HG03103 (cell line): ENCODE results near the gene CADPS2.

Experiments
- ATAC-seq: cut with Tn5 transposase; IDR thresholded peaks from one replicate; pipeline ENCODE4 v1.9.1; 2021; ENCODE audit warnings: low read depth; ENCODE audit not compliant: unreplicated experiment

Gene CADPS2

DNA sequence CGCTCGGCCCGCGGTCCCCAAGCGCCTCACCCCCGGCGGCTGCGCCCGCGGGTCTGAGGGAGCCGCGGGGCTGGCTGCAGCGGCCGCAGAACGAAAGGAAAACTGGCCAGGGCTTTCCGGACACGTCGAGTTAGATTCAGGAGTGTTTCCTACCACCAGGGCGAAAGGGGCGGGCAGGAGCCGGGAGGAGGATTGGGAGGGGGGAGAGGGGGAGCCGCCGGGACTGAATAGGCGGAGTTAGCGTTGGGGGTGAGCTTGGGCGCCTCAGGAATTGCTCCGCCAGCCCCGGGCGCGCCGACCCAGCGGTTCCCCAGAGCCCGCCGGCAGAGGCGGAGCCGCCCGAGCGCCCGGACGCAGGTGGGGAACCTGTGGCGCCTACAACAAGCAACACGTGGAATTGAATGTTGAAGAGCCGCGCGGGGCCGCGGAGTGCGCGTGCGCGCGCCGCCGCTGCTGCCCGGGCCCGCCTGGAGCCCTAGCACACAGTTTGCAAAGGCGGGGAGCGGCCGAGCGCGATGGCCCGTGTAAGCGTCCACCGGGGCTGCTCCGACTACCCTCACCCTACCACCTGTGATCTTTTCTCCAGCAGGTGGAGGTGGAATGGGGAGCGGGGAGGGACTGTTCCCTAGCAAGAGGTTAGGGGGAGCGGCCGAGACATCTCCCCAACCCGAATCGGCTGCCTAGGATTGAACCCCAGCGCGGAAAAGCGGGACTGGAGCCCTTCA, at the start of gene CADPS2:
Gene CADPS2, minus strand, starts transcription at position 104 of the 725 bp plus-strand sequence. CDS start 123 bp downstream, outside the sequence.
- peak; percentile 60 for ATAC-seq

DNA sequence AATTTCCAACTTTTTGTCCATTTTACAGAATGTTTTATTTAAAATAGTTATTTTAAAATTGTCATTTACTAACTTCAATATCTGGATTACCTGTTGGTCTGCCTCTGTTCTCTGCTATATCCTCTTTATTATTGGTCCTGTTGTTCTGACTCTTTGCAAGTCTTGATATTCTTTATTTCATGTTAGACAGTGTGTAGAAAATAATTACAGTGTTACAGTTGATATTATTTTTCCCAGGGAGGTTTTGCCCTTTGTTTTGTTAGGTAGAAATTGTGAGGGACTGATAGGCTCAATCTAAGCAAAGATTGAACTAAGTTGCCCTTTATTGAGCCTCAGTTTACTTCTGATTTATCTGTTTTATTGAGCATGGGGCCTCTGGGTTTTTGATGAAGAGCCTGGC, 49.4 kb upstream of the CADPS2 start:
- no peak for ATAC-seq

DNA sequence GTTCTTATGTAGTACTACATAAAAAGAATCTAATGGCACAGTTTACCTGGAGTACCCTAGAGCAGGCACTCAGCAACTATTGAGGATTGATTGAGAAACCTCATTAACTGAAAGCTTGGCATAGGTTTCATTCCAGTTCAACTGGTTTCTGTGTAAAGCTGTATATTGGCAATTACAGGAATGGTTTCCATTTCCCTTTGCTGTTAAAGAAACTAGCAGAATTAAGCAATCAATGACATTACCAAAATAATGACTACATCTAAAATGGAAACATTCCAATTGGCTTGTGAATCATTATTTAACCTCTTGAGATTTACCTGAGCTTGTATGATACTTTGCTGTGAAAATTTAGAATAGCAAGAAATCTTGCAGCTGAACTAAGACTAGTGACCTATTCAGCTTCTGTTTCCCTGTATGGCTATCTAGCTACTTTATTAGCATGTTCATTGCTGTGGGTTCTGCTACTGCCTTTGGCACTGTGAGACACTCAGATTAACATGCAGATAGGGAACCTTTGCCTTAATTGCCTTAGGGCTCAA, 33.5 kb upstream of the CADPS2 start:
- no peak for ATAC-seq

DNA sequence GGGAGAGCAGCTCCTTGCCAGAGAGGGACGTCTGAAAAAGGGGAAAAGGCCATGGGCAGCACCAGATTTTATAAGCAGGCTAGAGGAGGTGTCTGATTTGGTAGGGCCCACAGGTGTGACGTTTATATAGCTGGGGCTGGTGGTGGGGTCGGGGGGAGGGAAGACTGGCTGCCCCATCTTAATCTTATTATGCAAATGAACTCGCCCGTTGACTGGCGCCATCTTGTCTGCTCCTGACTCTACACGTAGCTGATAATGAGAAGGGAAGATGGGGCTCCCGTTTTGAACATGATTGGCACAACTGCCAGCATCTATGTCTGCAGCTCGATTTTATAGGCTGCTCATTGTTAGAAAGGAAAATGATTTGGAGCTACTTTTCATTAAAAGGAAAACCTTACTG, 28.6 kb upstream of the CADPS2 start:
- ATAC-seq = no peak

DNA sequence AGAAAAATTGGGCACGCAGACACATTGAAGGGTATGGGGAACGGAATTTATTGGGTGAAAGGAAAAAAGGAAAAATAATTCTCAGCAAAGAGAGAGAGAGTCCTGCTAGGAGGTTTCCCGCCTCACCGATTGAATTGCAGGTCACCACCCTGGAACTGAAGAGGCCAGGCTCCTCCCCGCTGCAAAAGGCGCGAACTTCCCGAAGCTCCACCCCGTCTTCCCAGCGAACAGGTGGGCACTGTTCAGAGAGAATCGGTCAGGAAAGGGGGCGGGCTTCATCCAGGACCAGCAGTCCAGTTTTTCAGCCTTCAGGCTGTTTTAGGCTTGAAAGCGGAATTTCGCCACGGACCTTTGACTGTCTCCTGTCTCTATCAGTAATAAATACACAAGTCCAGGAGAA, 27.3 kb upstream of the CADPS2 start:
- no peak for ATAC-seq

DNA sequence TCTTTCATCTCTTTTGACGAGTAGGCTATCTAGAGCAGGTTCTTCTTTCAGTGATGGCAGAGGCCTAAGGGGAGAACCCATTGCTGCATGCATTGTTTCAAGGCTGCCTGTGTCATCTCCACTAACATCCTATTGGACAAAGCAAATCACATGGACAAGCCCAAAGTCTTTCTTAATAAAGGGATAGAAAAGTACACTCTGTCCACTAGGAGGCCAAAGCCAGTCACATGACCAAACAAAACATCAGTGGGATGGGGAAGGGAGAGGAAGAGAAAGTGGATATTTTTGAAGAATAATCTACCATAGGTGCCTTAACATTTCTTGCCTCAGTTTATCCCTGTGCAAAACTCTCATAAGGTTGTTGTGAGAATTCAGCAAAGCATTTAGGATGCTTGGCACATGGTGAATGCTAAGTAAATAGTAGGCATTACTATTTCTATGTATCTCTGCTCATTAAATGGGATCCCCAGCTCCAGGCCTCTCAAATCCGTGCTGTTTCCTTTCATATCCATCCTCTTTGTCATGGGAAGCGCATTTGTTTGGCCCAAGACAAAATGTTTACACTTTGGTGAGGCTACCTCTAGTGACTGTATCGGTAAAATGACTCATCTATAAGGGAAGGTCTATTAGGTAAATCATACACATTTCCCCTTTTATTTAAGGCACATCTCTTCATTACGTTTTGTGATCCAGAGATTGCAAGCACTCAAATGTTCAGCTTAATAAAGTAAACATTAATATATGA, 16.7 kb upstream of the CADPS2 start:
- ATAC-seq = no peak

DNA sequence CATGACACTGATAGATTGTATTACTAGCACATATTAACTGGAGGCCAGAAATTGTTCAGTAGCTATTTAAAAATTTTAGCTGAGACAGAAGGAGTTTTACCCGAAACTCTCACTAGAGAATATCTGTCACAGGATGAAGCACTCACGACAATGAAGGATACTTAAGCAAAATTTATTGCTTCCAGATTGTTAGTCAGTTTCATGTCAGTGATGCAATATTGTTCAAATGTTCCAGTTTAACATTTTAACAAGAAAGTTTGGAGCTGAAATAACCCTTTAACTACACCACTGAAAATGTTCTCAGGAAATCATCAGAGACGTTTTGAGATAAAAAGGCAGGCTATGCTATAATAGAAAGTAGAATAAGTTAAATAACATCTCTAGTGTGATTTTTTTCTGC, 15.0 kb upstream of the CADPS2 start:
- no peak for ATAC-seq

DNA sequence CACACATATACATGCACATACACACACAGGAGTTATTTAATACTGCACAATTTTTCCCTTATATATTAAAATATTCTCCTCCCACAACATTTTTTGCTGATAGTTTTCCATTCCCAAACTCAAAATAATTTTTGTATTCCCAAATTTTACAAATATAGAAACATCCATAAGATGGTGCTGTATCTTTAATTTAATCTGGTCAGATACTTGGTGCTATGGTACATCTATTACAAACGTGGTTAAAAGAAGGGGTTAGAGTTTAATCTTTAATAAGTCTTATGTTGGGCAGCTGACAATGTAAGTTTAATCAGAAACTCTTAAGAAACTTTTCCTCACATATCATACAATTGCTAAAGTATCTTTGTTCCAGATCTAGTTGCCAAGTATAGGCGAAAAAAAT, 10.2 kb upstream of the CADPS2 start:
- ATAC-seq = no peak

DNA sequence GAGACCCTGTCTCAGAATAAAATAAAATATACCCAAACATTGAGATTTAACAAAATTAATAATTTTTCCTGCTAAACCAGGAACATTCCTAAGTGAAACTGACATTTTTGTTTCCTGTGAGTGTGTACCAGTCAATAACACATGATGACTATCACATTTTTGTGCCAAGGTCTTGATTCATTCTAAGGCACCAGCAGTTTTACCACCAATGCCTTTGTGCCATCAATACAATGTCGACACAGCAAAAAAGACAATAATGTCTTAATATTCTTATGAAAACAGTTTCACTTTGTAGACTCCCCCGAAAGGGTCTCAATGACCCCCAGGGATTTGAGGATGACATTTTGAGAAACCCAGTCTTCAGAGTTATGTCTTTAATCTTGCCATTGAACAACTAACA, 7.2 kb upstream of the CADPS2 start:
- ATAC-seq = no peak

DNA sequence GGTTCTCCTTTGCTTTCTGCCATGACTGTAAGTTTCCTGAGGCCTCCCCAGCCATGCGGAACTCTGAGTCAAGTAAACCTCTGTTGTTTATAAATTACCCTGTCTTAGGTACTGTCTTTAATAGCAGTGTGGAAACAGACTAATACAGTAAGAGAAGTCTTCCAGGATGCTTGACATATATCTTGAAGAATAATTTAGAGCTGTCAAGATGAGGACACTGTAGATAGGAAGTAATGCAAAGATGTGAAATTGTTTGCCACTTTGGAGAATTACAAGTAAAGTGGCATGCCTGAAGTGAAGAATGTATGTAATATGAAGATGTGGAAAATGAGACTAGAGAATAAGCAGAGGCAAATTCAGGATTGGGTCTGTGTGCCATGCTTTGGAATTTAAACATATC, 2.9 kb upstream of the CADPS2 start:
- no peak for ATAC-seq

DNA sequence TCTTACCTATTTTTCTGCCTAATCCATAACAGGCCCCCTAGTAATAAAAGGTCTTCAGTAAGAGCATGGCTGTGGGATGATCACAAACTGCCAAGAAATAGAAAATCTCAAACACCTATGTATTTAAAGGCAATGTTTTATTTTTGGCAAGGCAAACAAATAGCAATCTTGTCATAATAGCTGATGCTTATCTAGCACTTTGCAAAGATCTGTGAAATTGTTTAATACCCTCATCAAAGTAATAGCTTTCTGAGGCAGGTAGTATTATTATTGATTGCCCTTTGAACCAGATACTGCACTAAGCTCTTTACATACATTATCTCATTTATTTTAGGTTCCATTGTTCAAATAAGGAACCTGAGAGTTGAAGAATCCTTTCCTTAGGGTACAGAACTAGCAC, 1.6 kb upstream of the CADPS2 start:
- ATAC-seq = no peak

DNA sequence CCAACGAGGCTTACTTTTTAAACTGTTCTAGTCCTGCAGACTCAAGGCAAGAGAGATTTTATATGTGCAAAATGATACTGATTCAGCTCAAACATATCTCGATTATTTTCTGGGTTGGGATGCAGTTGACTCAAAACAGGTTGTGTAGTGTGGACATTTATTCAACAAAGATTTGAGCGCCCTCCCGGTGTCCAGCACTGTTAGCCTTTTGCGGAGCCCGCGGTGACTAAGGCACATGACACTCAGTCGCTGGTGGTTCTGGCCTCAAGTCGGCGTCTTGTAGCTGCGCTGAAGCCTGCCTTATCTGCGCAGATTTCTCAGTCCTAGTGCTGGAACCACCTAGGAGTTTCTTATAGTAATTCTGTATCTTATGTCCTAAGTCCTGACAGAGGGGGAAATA, 938 bp upstream of the CADPS2 start:
- ATAC-seq = no peak

DNA sequence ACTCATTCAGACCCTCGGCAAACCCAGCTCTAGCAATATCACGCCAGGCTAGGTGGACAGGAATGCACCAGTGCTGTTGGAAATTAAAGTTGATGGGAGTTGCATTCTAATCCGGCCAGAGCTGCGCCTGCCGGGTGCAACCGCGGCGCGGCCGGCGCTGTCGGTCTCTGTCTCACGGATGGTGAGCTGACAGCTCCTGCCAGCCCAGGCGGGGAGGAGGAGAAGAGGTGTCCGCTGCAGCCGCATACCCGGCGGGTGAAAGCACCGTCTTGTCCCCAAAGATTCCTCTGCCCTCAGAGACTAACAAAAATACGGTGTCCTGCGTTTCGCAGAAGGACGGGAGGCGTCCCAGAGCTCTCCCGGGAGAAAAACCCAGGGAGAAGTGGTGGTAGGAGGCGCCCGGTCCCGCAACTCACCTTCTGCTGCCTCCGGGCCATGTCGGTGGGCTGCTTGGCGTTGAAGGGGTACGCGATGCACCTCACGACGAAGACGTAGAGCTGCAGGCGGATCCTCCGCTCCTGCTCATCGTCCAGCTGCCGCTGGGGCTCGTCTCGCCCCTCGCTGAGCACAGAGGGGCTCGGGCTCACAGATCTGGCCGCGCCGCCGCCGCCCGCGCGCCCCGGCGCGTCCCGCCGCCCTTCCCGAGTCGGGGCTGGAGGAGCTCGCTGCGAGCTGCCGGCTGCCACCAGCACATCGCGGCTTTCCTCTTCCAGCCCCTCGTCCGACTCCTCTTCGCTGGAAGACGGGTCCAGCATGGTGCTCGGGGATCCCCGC, 490 bp downstream of the CADPS2 start:
- ATAC-seq = peak; percentile 14

DNA sequence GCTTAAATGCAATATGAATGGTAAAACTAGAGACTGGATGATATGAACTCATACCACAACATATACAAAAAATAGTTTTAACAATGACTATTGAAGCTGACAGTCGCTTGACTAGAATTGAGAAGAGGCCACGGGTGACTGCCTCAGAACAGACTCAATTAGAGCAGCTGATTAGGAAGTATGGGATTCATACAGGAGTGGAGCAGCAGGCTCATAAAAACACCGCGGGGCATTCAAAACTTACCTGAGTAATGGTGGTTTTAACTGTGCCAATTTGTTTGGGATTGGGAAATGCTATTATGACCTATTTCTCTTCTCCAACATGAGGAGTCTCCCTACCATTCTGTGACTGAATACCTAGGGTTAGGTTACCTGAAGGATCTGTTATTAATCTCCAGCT, 2.1 kb downstream of the CADPS2 start:
- no peak for ATAC-seq

DNA sequence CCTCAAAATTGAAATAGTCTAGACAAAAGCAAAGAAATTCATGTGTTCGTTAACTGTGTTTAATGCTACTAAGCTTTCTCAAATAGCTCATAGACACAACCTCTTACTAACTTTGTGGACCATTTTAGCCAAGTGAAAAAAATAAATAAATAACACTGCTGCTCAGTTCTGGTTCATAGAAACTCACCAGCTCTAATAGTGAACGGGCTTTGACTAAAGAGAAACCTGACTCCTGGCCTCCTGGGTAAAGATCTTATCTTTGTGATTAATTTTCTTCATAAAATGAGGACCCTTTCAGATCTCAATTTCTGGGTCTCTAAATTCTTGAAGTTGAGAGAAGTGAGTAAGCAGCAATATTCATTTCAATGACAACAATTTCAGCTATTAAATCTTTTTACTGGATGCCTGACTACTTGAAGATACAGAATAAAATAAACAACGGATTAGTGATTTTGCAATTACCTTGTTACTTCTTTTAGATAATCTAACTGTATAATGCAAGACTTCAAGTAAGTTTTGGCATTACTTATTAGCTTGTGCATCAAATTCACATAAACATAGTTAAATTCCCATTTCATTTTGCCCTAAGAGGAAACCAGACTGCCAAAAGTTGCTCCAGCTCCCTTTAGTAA, 3.1 kb downstream of the CADPS2 start:
- ATAC-seq = no peak

DNA sequence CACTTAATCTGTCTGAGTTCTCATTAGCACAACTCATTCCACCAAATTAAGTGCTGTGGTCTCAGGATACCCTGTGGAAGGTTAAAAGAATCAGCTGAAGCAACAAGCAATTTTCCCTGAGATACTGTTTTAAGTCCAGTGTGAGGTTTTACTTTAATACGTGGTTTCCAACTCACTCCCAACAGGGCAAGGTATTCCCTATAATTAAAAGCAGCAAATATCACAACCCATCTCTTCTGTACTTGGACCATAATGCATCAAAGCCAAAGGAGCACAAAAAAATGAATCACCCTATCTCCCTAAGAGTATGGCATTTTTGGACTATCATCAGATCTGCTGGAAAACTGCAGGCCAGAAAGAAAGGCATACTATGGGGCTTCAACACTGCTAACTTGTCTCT, 4.9 kb downstream of the CADPS2 start:
- no peak for ATAC-seq

DNA sequence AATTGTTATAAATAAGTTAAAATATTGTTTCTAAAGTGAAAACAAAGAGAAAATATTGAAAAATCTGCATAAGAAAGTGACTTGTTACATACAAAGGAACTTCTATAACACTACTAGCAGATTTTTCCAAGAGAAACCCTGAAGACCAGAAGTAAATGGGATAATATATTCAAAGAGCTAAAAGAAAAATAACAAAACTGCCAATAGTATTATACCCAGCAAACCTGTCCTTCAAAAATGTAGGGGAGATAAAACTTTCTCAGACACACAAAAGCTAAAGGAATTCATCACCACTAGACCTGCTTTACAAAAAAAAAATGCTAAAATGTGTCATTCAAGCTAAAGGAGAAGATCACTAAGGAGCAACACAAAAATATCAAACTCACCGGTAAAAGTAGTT, 17.0 kb downstream of the CADPS2 start:
- no peak for ATAC-seq

DNA sequence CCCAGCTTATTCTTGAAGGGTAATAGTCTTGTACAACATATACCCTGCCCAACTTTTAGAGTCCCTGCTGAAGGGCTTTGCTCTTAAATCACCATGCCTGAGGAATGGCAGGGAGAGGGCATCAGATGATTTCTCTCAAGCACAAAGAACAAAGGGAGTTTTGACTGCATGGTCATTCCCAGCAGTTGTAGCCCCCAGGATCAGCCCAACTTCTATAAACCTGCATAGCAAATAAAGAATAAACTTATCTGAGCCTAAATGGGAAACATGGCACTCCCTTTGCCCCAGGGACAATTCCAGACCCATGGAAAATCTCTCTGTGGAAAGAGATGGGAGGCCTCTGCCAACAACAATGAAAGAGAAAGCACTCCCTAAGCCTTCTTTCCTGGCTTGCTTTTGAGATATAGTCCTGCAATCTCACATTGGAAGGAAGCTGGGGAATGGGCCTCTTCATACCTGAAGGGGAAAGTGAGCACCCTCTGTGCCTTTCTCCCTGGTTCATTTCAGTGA, 18.7 kb downstream of the CADPS2 start:
- ATAC-seq = no peak

DNA sequence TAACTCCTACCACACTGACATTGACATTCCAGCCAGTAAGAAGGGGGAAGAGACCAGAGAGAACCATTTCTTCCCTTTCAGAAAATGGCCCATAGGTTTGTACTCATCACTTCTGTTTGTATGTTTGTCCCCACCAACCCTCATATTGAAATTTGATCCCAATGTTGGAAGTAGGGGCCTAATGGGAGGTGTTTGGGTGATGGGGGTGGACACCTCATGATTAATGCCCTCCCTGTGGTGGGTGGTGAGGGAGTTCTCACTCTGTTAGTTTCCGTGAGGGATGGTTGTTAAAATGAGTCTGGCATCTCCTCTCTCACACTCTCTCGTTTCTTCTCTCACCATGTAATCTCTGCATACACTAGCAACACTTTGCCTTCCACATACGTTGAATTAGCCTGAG, 21.4 kb downstream of the CADPS2 start:
- ATAC-seq = no peak

DNA sequence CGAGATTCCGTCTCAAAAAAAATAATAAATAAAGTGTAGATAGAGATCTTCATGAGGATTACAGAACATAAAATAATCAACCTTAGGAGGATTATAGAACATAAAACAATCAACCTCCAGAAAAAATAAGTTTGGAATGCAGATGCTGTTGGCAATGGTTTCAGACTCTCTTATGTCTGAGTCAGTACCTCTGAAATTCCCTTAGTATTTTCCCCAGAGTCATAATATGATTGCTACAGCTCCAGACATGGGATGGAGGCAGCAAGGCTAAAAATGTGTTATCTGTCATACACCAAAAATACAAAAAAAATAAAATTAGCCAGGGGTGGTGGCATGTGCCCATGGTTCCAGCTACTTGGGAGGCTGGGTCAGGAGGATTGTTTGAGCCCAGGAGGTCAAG, 22.2 kb downstream of the CADPS2 start:
- no peak for ATAC-seq

DNA sequence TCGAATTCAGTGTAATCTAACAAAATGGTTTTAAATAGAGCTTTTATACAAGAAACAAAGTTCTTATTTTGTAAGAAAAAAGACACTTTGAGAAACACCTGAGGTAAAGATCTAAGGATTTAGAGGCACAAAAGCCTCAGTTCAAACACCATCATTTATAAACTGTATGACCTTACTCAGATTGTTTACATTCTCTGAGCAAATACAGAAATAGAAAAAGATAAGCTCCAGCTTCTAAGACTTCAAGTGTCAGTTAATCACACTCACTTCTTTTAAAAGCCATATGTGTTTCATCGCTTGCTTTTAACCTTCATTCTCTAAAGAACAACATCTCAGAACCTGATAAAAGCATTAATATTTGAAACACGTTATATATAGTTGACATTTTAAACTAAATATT, 27.9 kb downstream of the CADPS2 start:
- ATAC-seq = no peak
